Measurements from ENCODE around the gene SLC30A5. TPM values are rescaled to one million over a fixed set of nuclear protein-coding genes. Genes with fewer than 3 reads are reported as not detected.
A peak's percentile ranks its signal among the peaks of the same experiment; 100 is the strongest.
"Not testable (repeated sequence)": the region's sequence is repeated elsewhere in the genome, so short reads cannot be mapped to it uniquely, and the experiment has no call there.

The SLC30A5 gene
- total RNA-seq, 2 donors from 2014 or later, result 53.4 to 54.0 TPM

GRCh38 chr5:69084195-69084594, 9.6 kb upstream of the SLC30A5 start:
- no peak for DNase-seq (ENCODE audit: low spot score)
- no peak overlapping the region for H3K27ac Mint-ChIP-seq
- peaks cover 8 to 12% of the 10 kb centered on the region in 2 donors for H3K27me3 Mint-ChIP-seq
- ATAC-seq, result no peak
- H3K4me3 Mint-ChIP-seq, result no peak overlapping the region
- H3K9me3 Mint-ChIP-seq, result no peaks in the 10 kb centered on the region
- H3K4me1 Mint-ChIP-seq (ENCODE audit: low read depth in 2 of 2), result no peaks in the 10 kb centered on the region
- no peaks in the 10 kb centered on the region for H3K36me3 Mint-ChIP-seq

- Mint-ChIP-seq H3K27me3 (peaks cover 8 to 12% of the 10 kb centered on the region in 2 donors), H3K27ac (no peak overlapping the region), H3K9me3 (no peaks in the 10 kb centered on the region), H3K36me3 (no peaks in the 10 kb centered on the region), H3K4me3 (no peak overlapping the region), H3K4me1 (ENCODE audit: low read depth in 2 of 2) (no peaks in the 10 kb centered on the region)
- ATAC-seq, result no peak
- no peak for DNase-seq (ENCODE audit: low spot score)
Observed at GRCh38 chr5:69084903-69085302, 8.9 kb upstream of the SLC30A5 start.

DNA sequence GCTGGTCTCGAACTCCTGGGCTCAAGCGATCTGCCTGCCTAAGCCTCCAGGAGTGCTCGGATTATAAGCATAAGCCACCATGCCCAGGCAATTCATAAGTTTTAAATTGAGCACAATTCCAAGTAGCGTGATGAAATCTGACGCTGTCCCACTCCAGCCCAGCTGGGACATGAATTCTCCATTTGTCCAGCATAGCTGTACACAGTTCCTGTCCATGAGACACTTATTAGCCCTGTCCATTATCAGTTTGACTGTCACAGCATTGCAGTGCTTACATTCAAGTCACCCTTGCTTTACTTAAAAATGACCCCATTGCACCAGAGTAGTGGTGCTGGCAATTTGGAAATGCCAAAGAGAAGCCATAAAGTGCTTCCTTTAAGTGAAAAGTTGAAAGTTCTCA, 7.6 kb upstream of the SLC30A5 start:
- H3K4me3 Mint-ChIP-seq, result no peak overlapping the region
- no peak overlapping the region for H3K27ac Mint-ChIP-seq
- DNase-seq (ENCODE audit: low spot score), result no peak
- ATAC-seq, result no peak
- no peaks in the 10 kb centered on the region for H3K36me3 Mint-ChIP-seq
- H3K27me3 Mint-ChIP-seq, result peaks cover 8 to 12% of the 10 kb centered on the region in 2 donors
- no peaks in the 10 kb centered on the region for H3K9me3 Mint-ChIP-seq
- peaks cover 0 to 1% of the 10 kb centered on the region in 2 donors for H3K4me1 Mint-ChIP-seq (ENCODE audit: low read depth in 2 of 2)

DNA sequence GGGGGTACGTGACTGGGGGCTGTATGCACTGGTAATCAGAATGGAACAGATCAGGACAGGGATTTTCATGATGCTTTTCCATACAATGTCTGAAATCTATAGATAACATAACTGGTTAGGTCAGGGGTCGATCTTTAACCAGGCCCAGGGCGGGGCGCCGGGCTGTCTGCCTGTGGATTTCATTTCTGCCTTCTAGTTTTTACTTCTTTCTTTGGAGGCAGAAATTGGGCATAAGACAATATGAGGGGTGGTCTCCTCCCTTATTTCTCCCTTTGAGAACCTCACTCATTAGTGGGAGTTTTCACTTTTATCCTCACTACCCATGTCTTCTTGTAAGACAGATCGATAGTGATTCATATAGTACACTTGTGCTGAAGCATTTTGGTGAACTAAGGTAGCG, 5.8 kb upstream of the SLC30A5 start:
- H3K9me3 Mint-ChIP-seq; H3K4me1 Mint-ChIP-seq (ENCODE audit: low read depth in 2 of 2); DNase-seq (ENCODE audit: low spot score); ATAC-seq; H3K4me3 Mint-ChIP-seq; H3K36me3 Mint-ChIP-seq; H3K27ac Mint-ChIP-seq: not testable (repeated sequence)
- H3K27me3 Mint-ChIP-seq, result peaks cover 8 to 12% of the 10 kb centered on the region in 2 donors

- Mint-ChIP-seq H3K4me1 (ENCODE audit: low read depth in 2 of 2) (peaks cover 0 to 5% of the 10 kb centered on the region in 2 donors), H3K36me3 (no peaks in the 10 kb centered on the region), H3K9me3 (no peaks in the 10 kb centered on the region), H3K4me3 (no peak overlapping the region), H3K27me3 (no peaks in the 10 kb centered on the region), H3K27ac (no peak overlapping the region)
- DNase-seq (ENCODE audit: low spot score), result no peak
- no peak for ATAC-seq
Observed at GRCh38 chr5:69090158-69090557, 3.7 kb upstream of the SLC30A5 start.

DNA sequence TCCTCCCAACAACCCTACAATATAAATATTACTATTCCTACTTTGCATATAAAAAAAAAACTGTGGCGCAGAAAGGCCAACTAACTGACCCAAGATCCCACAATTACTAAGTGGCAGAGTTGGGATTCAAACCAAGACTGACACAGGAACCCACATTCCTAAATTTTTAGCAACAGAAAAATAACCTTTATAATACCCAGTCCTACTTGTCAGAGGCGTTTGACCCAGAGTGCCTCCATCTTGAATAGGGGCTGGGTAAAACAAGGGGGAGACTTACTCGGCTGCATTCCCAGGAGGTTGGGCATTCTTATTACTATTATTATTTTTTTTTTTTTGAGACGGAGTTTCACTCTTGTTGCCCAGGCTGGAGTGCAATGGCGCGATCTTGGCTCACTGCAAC, 2.0 kb upstream of the SLC30A5 start:
- Mint-ChIP-seq H3K36me3 (no peaks in the 10 kb centered on the region), H3K4me3 (no peak overlapping the region), H3K4me1 (ENCODE audit: low read depth in 2 of 2) (peaks cover 6 to 12% of the 10 kb centered on the region in 2 donors), H3K27me3 (no peaks in the 10 kb centered on the region), H3K9me3 (no peaks in the 10 kb centered on the region), H3K27ac (no peak overlapping the region)
- no peak for DNase-seq (ENCODE audit: low spot score)
- no peak for ATAC-seq

DNA sequence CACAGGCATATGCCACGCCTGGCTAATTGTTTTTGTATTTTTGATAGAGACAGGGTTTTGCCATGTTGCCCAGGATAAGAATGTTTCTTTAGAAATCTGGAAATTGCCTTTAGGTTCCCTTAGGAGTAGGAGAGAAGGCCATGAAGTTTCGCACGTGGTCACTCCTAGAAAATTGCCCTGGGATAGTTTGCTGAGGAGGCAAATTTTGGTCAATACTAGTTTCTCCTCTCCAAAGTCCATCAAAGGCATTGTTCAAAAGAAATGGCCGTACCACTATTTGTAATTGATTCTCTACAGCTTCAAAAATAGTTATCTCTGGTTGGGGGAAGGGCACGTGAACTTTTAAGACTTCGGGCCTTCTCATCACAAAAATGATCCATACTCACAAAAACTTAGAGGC, 845 bp upstream of the SLC30A5 start:
- peak overlapping the region; percentile 87 for H3K4me3 Mint-ChIP-seq
- no peaks in the 10 kb centered on the region for H3K27me3 Mint-ChIP-seq
- no peak for ATAC-seq
- no peaks in the 10 kb centered on the region for H3K36me3 Mint-ChIP-seq
- peak overlapping the region; percentile 88 to 90 for H3K27ac Mint-ChIP-seq
- DNase-seq (ENCODE audit: low spot score), result no peak
- no peaks in the 10 kb centered on the region for H3K9me3 Mint-ChIP-seq
- H3K4me1 Mint-ChIP-seq (ENCODE audit: low read depth in 2 of 2), result peaks cover 14 to 20% of the 10 kb centered on the region in 2 donors

GRCh38 chr5:69099302-69099701, 5.5 kb downstream of the SLC30A5 start:
- ATAC-seq (no peak), DNase-seq (ENCODE audit: low spot score) (no peak)
- Mint-ChIP-seq H3K27ac (peak overlapping the region; percentile 32 to 58), H3K4me3 (no peak overlapping the region), H3K9me3 (no peaks in the 10 kb centered on the region), H3K36me3 (no peaks in the 10 kb centered on the region), H3K27me3 (no peaks in the 10 kb centered on the region), H3K4me1 (ENCODE audit: low read depth in 2 of 2) (peaks cover 17 to 23% of the 10 kb centered on the region in 2 donors)

- no peak for ATAC-seq
- H3K36me3 Mint-ChIP-seq, result no peaks in the 10 kb centered on the region
Observed at GRCh38 chr5:69103521-69103920, 9.7 kb downstream of the SLC30A5 start.

DNA sequence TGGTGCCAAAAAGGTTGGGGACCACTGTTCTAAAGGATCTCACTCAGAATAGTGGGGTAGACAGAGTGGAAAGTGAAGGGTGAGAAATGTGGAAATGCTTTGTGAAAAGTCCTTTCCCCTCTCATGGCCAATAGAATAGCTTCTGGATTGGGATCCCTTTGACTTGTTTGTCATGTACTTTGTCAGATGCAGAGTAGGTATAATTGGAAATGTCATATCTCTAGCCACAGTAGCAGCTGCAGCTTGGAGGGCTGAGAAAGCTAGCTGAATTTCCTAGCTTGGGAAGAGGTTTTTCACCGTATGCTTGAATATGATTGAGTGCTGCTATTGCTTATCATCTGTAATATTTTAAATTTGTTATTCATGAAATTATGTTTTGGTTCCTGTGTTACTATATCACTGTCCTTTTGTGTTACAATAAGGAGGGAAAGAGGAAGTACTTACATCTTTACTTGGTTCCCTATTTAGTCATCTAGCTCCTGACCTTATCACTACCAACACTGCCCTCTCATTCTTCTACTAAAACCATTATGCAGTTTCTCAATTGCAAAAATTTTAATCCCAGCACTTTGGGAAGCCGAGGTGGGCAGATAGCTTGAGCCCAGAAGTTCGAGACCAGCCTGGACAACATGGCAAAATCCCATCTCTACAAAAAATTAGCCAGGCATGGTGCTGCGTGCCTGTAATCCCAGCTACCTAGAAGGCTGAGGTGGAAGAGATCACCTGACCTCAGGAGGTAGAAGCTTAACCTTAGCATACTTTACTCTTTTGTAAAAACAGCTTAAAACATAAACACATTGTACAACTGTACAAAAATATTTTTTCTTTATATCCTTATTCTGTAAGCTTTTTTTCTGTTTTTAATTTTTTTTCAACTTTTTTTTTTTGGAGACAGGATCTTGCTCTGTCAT, 12.4 kb downstream of the SLC30A5 start:
- Mint-ChIP-seq H3K27ac (no peak overlapping the region), H3K9me3 (no peaks in the 10 kb centered on the region), H3K27me3 (no peaks in the 10 kb centered on the region), H3K36me3 (peaks cover 5% of the 10 kb centered on the region), H3K4me3 (no peak overlapping the region), H3K4me1 (ENCODE audit: low read depth in 2 of 2) (peaks cover 0 to 4% of the 10 kb centered on the region in 2 donors)
- DNase-seq (ENCODE audit: low spot score), result no peak
- ATAC-seq, result no peak

More at GRCh38 chr5:69103521-69103920, 9.7 kb downstream of the SLC30A5 start:
- H3K27me3 Mint-ChIP-seq, result no peaks in the 10 kb centered on the region
- peaks cover 3 to 9% of the 10 kb centered on the region in 2 donors for H3K4me1 Mint-ChIP-seq (ENCODE audit: low read depth in 2 of 2)
- no peaks in the 10 kb centered on the region for H3K9me3 Mint-ChIP-seq
- no peak overlapping the region for H3K4me3 Mint-ChIP-seq
- no peak overlapping the region for H3K27ac Mint-ChIP-seq
- no peak for DNase-seq (ENCODE audit: low spot score)

DNA sequence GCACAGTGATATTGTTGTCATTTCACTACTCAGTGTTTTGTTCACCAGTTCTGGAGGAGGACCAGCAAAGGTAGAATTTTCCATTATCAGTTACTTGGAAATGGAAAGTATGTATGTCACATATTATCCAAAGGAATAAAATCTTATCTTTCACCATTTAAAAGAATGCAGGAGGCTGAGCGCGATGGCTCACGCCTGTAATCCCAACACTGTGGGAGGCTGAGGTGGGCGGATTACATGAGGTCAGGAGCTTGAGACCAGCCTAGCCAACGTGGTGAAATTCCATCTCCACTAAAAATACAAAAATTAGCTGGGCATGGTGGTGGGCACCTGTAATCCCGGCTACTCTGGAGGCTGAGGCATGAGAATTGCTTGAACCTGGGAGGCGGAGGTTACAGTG, 14.6 kb downstream of the SLC30A5 start:
- H3K36me3 Mint-ChIP-seq; DNase-seq (ENCODE audit: low spot score); H3K4me3 Mint-ChIP-seq; ATAC-seq; H3K9me3 Mint-ChIP-seq; H3K27ac Mint-ChIP-seq; H3K27me3 Mint-ChIP-seq; H3K4me1 Mint-ChIP-seq (ENCODE audit: low read depth in 2 of 2): not testable (repeated sequence)

DNA sequence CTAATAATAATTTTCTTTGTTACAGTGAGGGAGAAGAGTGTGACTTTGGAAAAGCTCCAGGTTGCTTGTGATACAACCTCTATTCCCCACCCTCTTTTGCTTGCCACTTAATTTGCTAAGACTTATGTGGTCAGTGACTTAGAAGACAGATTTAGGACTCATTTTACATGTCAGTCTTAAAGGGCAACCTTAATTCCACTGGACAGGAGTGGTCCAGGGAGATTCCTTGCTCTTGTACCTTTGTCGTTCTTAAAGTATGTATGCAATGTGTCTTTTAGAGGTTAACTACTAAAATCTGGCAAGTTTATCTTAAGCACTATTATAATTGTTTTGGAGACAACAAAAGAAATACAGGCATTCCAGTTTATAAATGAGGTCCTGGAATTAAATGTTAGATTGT, 20.0 kb downstream of the SLC30A5 start:
- DNase-seq (ENCODE audit: low spot score), result no peak
- Mint-ChIP-seq H3K9me3 (no peaks in the 10 kb centered on the region), H3K27me3 (no peaks in the 10 kb centered on the region), H3K36me3 (peaks cover 5% of the 10 kb centered on the region), H3K27ac (no peak overlapping the region), H3K4me3 (no peak overlapping the region), H3K4me1 (ENCODE audit: low read depth in 2 of 2) (peaks cover 0 to 4% of the 10 kb centered on the region in 2 donors)
- no peak for ATAC-seq

DNA sequence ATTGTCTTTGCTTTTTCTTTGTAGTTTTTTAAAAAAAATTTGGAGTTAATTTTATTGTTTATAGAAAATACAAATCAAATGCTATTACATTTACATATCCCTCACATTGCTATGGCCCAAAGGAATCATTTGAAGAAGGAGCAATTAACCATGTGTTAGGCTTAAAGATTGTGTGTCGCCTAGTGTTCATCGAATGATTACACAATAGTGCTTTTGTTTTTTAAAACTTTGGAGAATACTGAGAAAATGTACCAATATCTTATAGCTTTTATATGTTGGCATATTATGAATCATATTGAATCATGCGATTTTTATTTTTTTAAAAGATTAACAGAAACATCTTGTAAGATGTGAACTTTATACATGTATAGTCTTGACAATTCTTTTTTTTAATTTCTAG, 21.7 kb downstream of the SLC30A5 start:
- H3K27me3 Mint-ChIP-seq, result no peaks in the 10 kb centered on the region
- no peak for ATAC-seq
- H3K4me1 Mint-ChIP-seq (ENCODE audit: low read depth in 2 of 2), result no peaks in the 10 kb centered on the region
- peaks cover 6% of the 10 kb centered on the region for H3K36me3 Mint-ChIP-seq
- no peaks in the 10 kb centered on the region for H3K9me3 Mint-ChIP-seq
- no peak overlapping the region for H3K27ac Mint-ChIP-seq
- no peak overlapping the region for H3K4me3 Mint-ChIP-seq
- DNase-seq (ENCODE audit: low spot score), result no peak

- no peak overlapping the region for H3K27ac Mint-ChIP-seq
- H3K4me1 Mint-ChIP-seq (ENCODE audit: low read depth in 2 of 2), result no peaks in the 10 kb centered on the region
- no peak for ATAC-seq
- H3K36me3 Mint-ChIP-seq, result peaks cover 16% of the 10 kb centered on the region
- H3K4me3 Mint-ChIP-seq, result no peak overlapping the region
- no peak for DNase-seq (ENCODE audit: low spot score)
- H3K27me3 Mint-ChIP-seq, result no peaks in the 10 kb centered on the region
- H3K9me3 Mint-ChIP-seq, result no peaks in the 10 kb centered on the region
Observed at GRCh38 chr5:69129413-69129812, 35.6 kb downstream of the SLC30A5 start.
